ENCODE data around the gene PYGO2.
"Not testable (repeated sequence)": the region's sequence is repeated elsewhere in the genome, so short reads cannot be mapped to it uniquely, and the experiment has no call there.

The PYGO2 gene

GRCh38 chr1:154908937-154909336 is 52.6 kb downstream of the PYGO2 start:
- no peak for ATAC-seq
- TF ChIP-seq RARB (CRISPR knock-in tag; IDR thresholded peaks at IDR 0.05) (no peak), TOX (CRISPR knock-in tag; IDR thresholded peaks at IDR 0.05; ENCODE audit: borderline replicate concordance) (no peak), SNAI2 (CRISPR knock-in tag; IDR thresholded peaks at IDR 0.05) (no peak), CSRNP3 (CRISPR knock-in tag; IDR thresholded peaks at IDR 0.05) (no peak), TCF4 (CRISPR knock-in tag; IDR thresholded peaks at IDR 0.05; ENCODE audit: borderline replicate concordance) (no peak), OSR1 (CRISPR knock-in tag; IDR thresholded peaks at IDR 0.05) (no peak), PPARA (CRISPR knock-in tag; IDR thresholded peaks at IDR 0.05; ENCODE audit: borderline replicate concordance) (no peak), ZC3H10 (CRISPR knock-in tag; IDR thresholded peaks at IDR 0.05) (no peak), ZNF8 (CRISPR knock-in tag; IDR thresholded peaks at IDR 0.05) (no peak), ESRRG (CRISPR knock-in tag; IDR thresholded peaks at IDR 0.05) (no peak)
- TF ChIP-seq, protein P1, sequence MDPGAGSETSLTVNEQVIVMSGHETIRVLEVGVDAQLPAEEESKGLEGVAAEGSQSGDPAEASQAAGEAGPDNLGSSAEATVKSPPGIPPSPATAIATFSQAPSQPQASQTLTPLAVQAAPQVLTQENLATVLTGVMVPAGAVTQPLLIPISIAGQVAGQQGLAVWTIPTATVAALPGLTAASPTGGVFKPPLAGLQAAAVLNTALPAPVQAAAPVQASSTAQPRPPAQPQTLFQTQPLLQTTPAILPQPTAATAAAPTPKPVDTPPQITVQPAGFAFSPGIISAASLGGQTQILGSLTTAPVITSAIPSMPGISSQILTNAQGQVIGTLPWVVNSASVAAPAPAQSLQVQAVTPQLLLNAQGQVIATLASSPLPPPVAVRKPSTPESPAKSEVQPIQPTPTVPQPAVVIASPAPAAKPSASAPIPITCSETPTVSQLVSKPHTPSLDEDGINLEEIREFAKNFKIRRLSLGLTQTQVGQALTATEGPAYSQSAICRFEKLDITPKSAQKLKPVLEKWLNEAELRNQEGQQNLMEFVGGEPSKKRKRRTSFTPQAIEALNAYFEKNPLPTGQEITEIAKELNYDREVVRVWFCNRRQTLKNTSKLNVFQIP (CRISPR knock-in tag; IDR thresholded peaks at IDR 0.05; ENCODE audit: borderline replicate concordance, low read depth) = no peak
- TF ChIP-seq, protein P2, sequence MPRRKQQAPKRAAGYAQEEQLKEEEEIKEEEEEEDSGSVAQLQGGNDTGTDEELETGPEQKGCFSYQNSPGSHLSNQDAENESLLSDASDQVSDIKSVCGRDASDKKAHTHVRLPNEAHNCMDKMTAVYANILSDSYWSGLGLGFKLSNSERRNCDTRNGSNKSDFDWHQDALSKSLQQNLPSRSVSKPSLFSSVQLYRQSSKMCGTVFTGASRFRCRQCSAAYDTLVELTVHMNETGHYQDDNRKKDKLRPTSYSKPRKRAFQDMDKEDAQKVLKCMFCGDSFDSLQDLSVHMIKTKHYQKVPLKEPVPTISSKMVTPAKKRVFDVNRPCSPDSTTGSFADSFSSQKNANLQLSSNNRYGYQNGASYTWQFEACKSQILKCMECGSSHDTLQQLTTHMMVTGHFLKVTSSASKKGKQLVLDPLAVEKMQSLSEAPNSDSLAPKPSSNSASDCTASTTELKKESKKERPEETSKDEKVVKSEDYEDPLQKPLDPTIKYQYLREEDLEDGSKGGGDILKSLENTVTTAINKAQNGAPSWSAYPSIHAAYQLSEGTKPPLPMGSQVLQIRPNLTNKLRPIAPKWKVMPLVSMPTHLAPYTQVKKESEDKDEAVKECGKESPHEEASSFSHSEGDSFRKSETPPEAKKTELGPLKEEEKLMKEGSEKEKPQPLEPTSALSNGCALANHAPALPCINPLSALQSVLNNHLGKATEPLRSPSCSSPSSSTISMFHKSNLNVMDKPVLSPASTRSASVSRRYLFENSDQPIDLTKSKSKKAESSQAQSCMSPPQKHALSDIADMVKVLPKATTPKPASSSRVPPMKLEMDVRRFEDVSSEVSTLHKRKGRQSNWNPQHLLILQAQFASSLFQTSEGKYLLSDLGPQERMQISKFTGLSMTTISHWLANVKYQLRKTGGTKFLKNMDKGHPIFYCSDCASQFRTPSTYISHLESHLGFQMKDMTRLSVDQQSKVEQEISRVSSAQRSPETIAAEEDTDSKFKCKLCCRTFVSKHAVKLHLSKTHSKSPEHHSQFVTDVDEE (CRISPR knock-in tag; IDR thresholded peaks at IDR 0.05) = no peak

GRCh38 chr1:154908129-154908528 is 53.5 kb downstream of the PYGO2 start:
- not testable (repeated sequence) for ATAC-seq

Measured in SK-N-SH treated with all-trans-retinoic acid at 6 μM for 48 hours (cell line).